Thymus (tissue), 11 donors: ENCODE measurements around the gene SPTBN1. TPM values are rescaled to one million over a fixed set of nuclear protein-coding genes. Genes with fewer than 3 reads are reported as not detected.
"Not testable (repeated sequence)": the region's sequence is repeated elsewhere in the genome, so short reads cannot be mapped to it uniquely, and the experiment has no call there.

Experiments
- DNase-seq, 9 donors: peaks; one replicate each; pipeline ENCODE4 v3.0.0-alpha.2; 2013; ENCODE audit warnings: low spot score in 9 of 9, low read depth in 6 of 9, missing footprints in 1 of 9
- H3K27ac ChIP-seq, 2 donors: one replicate each; pipeline ENCODE4 v1.5.1; 2013; ENCODE audit warnings: control low read depth in 1 of 2, low read depth in 1 of 2, low read length in 1 of 2, mild to moderate bottlenecking in 1 of 2, moderate library complexity in 1 of 2
- H3K27me3 ChIP-seq, 2 donors: one replicate each; pipeline ENCODE4 v1.5.1; 2013; ENCODE audit warnings: low read length in 1 of 2; ENCODE audit not compliant: control insufficient read depth in 2 of 2, insufficient read depth in 1 of 2
- H3K36me3 ChIP-seq, 2 donors: one replicate each; pipeline ENCODE4 v1.5.1; 2013; ENCODE audit warnings: low read length in 1 of 2, mild to moderate bottlenecking in 1 of 2, moderate library complexity in 1 of 2; ENCODE audit not compliant: control insufficient read depth in 2 of 2, insufficient read depth in 2 of 2
- H3K4me1 ChIP-seq, 2 donors: one replicate each; pipeline ENCODE4 v1.5.1; 2013; ENCODE audit warnings: low read length in 2 of 2; ENCODE audit not compliant: control insufficient read depth in 2 of 2, insufficient read depth in 2 of 2
- H3K4me3 ChIP-seq, 2 donors: one replicate each; pipeline ENCODE4 v1.5.1; 2013; ENCODE audit warnings: low read length in 2 of 2, control low read depth in 1 of 2, mild to moderate bottlenecking in 1 of 2
- H3K9me3 ChIP-seq, 2 donors: one replicate each; pipeline ENCODE4 v1.5.1; 2013; ENCODE audit warnings: low read length in 1 of 2, mild to moderate bottlenecking in 1 of 2; ENCODE audit not compliant: control insufficient read depth in 2 of 2, insufficient read depth in 1 of 2
- WGBS: extraction: QIAGEN DNeasy Blood & Tissue Kit; methylation state at CpG from one replicate; pipeline ENCODE4 v1.1.7; 2013; 5-methylcytosine and 5-hydroxymethylcytosine counted together
- polyA plus RNA-seq: library from polyadenylated mRNA; stranded (reverse); fragments of 200-250 nt; gene quantifications from one replicate; pipeline ENCODE4 v1.2.3, GENCODE V29; 2013
- total RNA-seq: library from RNA; stranded (reverse); fragments of 120-200 nt; gene quantifications from one replicate; pipeline ENCODE4 v1.2.4, GENCODE V29; 2013
- donor health status: healthy.

Gene SPTBN1
- total and polyA plus RNA-seq, 2 donors: 37.1 to 74.4 TPM

GRCh38 chr2:54523324-54523959 is 67.3 kb downstream of the SPTBN1 start:
- WGBS: 94% methylated on average over 4 of the region's 4 CpGs
- H3K27ac ChIP-seq: no peak overlapping the region
- DNase-seq: no peak

DNA sequence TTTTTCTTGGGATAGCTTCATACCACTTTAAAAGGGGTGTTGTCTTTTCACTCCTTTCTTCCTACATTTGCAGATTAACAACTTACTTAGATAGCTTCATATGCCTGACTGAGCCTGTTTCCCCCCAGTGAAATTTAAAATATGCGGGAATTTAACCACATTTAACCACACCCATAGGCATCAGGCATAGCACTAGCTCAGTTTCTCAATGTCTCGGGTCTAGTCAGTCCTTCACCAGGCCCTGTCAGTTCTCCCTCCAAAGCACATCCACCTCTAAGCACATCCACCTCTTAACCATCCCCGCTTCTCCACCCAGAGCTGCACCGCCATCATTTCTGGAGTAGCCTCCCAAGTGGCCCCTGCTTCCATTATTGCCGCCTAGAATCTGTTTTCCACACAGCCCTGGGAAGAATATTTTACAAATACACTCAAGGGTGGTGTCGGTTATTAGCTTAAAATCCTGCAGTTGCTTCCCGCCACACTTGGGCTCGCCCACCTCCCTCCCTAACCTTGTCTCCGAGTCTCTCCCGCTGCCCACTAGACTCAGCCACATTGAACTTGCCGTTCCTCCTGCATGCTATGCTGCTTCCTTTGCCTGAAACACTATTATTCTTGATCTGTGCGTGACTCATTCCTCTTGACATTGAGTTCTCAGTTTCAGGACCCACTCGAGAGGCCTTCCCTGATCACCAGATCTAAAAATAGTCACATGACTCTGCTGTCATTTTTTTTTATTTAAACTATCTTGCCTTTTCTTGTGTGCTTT is 68.3 kb downstream of the SPTBN1 start:
- no peak overlapping the region for H3K4me3 ChIP-seq
- no peaks in the 10 kb centered on the region for H3K4me1 ChIP-seq
- H3K36me3 ChIP-seq: no peaks in the 10 kb centered on the region
- no peaks in the 10 kb centered on the region for H3K9me3 ChIP-seq
- H3K27ac ChIP-seq: no peak overlapping the region
- no peaks in the 10 kb centered on the region for H3K27me3 ChIP-seq
- DNase-seq: no peak
- 91% methylated on average over 13 of the region's 13 CpGs for WGBS

More at GRCh38 chr2:54523324-54523959, 67.3 kb downstream of the SPTBN1 start:
- H3K36me3 ChIP-seq: no peaks in the 10 kb centered on the region
- H3K4me3 ChIP-seq: no peak overlapping the region
- no peaks in the 10 kb centered on the region for H3K9me3 ChIP-seq
- no peaks in the 10 kb centered on the region for H3K27me3 ChIP-seq
- H3K4me1 ChIP-seq: no peaks in the 10 kb centered on the region

- H3K27ac ChIP-seq: no peak overlapping the region
These were observed 69.2 kb downstream of the SPTBN1 start for GRCh38 chr2:54525321-54525720.

DNA sequence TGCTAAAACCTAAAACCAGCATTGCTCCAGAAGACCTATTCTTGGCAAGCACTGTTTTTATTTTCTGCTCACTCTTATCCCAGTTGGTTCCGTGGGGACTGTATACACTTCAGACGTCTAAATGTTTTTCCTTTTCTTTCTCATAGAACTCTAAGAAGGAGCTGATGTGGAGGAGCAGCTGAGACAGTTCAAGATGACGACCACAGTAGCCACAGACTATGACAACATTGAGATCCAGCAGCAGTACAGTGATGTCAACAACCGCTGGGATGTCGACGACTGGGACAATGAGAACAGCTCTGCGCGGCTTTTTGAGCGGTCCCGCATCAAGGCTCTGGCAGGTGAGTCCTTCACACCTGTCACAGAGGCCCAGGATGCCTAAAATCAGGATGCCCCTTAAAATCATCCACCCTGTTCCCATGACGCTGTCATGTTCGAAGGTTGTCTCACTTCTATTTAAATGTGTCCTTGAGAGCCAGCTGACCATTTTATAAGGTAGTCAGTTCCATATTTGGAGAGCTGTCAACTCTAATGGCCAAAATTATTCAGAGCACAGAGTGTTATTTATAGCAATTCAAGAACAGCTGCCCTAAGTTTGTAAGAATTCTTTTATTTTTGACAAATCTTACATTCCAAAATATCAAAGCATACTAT is 70.2 kb downstream of the SPTBN1 start:
- Histone ChIP-seq H3K36me3 (no peaks in the 10 kb centered on the region), H3K27me3 (no peaks in the 10 kb centered on the region), H3K9me3 (no peaks in the 10 kb centered on the region), H3K4me1 (peaks cover 0 to 3% of the 10 kb centered on the region in 2 donors), H3K4me3 (no peak overlapping the region), H3K27ac (no peak overlapping the region)
- no peak for DNase-seq
- 97% methylated on average over 12 of the region's 12 CpGs for WGBS

More at GRCh38 chr2:54525321-54525720, 69.2 kb downstream of the SPTBN1 start:
- no peak overlapping the region for H3K4me3 ChIP-seq
- H3K9me3 ChIP-seq: no peaks in the 10 kb centered on the region
- H3K27me3 ChIP-seq: no peaks in the 10 kb centered on the region
- H3K4me1 ChIP-seq: peaks cover 0 to 2% of the 10 kb centered on the region in 2 donors
- WGBS: 97% methylated on average over 9 of the region's 9 CpGs
- H3K36me3 ChIP-seq: no peaks in the 10 kb centered on the region
- DNase-seq: no peak

DNA sequence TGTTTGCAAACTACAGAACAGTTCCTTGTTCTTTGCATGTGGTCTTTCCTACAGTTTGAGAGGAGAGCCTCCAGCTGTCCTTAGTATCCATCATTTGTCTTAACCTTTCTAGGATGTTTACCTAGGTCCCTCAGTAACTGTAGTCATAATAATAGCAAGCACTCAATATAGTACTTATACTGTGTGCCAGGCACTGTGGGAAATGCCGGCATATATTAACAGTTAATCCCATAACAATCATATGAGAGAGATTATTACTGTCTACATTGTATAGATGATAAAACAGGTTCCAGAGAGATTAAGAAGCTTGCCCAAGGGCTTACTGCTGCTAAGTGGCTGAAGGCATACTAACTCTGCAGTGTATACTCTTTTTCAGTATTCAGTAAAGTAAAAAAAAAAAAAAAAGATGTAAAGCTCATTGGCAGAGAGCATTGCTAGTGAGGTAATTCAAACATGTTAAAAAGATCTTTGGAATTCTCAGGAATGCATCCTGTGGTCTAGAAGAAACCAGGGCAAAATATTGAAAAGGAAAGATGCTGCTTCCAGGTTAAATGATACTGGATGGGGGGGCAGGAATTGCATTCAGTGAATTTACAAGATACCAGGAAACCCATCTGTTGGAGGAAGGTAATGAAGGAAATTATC is 72.3 kb downstream of the SPTBN1 start:
- 96% methylated on average over 1 of the region's 1 CpG for WGBS
- Histone ChIP-seq H3K27me3 (no peaks in the 10 kb centered on the region), H3K4me3 (no peak overlapping the region), H3K27ac (no peak overlapping the region), H3K4me1 (peaks cover 0 to 7% of the 10 kb centered on the region in 2 donors), H3K9me3 (no peaks in the 10 kb centered on the region), H3K36me3 (no peaks in the 10 kb centered on the region)
- DNase-seq: no peak

- H3K4me1 ChIP-seq, H3K27ac ChIP-seq: not testable (repeated sequence)
These were observed 73.4 kb downstream of the SPTBN1 start for GRCh38 chr2:54529518-54529917.

GRCh38 chr2:54529935-54530334 is 73.8 kb downstream of the SPTBN1 start:
- no peaks in the 10 kb centered on the region for H3K9me3 ChIP-seq
- WGBS: 90% methylated on average over 2 of the region's 2 CpGs
- H3K4me3 ChIP-seq: no peak overlapping the region
- no peaks in the 10 kb centered on the region for H3K36me3 ChIP-seq
- H3K4me1 ChIP-seq: peaks cover 0 to 7% of the 10 kb centered on the region in 2 donors
- no peaks in the 10 kb centered on the region for H3K27me3 ChIP-seq
- no peak for DNase-seq
- no peak overlapping the region for H3K27ac ChIP-seq

More at GRCh38 chr2:54529518-54529917, 73.4 kb downstream of the SPTBN1 start:
- not testable (repeated sequence) for H3K36me3 ChIP-seq, H3K27me3 ChIP-seq, H3K4me3 ChIP-seq, DNase-seq, H3K9me3 ChIP-seq
- WGBS: 98% methylated on average over 1 of the region's 1 CpG

DNA sequence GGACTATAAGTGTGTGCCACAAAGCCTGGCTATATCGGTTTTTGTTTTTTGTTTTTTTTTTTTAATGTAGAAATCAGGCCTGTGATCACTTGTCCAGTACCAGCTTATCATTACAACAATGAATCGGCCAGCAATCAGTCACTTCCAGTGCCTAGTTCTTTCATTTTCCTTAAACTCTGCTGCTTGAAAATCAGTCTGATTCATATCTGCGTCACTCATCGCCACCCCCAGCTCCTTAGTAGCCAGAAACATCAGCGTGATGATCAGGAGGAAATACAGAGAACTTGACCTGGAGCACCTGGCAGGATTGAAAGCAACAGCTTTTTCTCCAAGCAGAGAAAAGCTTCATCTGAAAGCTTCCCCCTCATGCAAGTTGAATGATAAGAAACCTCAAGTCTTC is 75.4 kb downstream of the SPTBN1 start:
- H3K9me3 ChIP-seq: no peaks in the 10 kb centered on the region
- no peaks in the 10 kb centered on the region for H3K27me3 ChIP-seq
- H3K36me3 ChIP-seq: no peaks in the 10 kb centered on the region
- no peak for DNase-seq
- peaks cover 0 to 7% of the 10 kb centered on the region in 2 donors for H3K4me1 ChIP-seq
- 96% methylated on average over 5 of the region's 5 CpGs for WGBS
- H3K4me3 ChIP-seq: no peak overlapping the region
- H3K27ac ChIP-seq: no peak overlapping the region

DNA sequence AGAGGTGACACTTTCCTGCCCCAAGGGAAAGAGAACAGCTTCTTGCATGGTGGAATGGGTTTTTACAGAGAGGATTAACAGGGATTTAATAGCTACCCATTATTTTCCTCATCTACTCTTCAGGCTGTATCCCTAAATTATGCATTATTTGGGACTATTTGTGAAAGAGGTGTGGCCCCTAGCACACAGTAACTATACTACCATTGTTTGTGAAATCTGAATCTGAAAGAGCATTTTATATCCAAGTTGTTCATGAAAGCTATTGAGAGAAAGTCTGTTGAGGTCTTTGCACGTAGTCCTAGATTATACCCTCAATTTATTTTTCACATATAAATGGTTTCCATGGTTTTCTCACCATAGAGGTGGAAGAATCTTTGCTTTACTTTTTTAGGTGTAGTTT is 78.1 kb downstream of the SPTBN1 start:
- 99% methylated on average over 1 of the region's 1 CpG for WGBS

More for the DNA sequence above, 78.1 kb downstream of the SPTBN1 start:
- Histone ChIP-seq H3K36me3 (no peaks in the 10 kb centered on the region), H3K27me3 (no peaks in the 10 kb centered on the region), H3K4me1 (peaks cover 0 to 7% of the 10 kb centered on the region in 2 donors), H3K4me3 (no peak overlapping the region), H3K9me3 (no peaks in the 10 kb centered on the region), H3K27ac (no peak overlapping the region)
- DNase-seq: no peak
